Activated CD8-positive, alpha-beta T cell treated with anti-CD3 and anti-CD28 coated beads for 36 hours (primary cell): ENCODE measurements around the gene DENND2D. TPM values are rescaled to one million over a fixed set of nuclear protein-coding genes. Genes with fewer than 3 reads are reported as not detected.

Experiments
- ATAC-seq: fragments of 200-7000 bp; cut with Tn5 transposase; one replicate; pipeline ENCODE4 v1.10.0; 2021; ENCODE audit warnings: mild to moderate bottlenecking, moderate library complexity
- CTCF ChIA-PET: fragments of 350-600 bp; sonication (Branson Sonifier 250); formaldehyde crosslinking; loops from one replicate; lab custom pipeline; 2021; ENCODE audit warnings: antibody characterized with exemption; lab: Charles Lee
- POLR2A ChIA-PET: fragments of 350-600 bp; sonication (Branson Sonifier 250); formaldehyde crosslinking; loops from one replicate; lab custom pipeline; 2021; ENCODE audit warnings: antibody characterized with exemption; lab: Charles Lee
- DNase-seq: peaks from one replicate; pipeline ENCODE4 v3.0.0-alpha.2; 2020
- H3K27ac Mint-ChIP-seq: one replicate; pipeline ENCODE4 v1.8.0; 2021; ENCODE audit warnings: mild to moderate bottlenecking, mixed read lengths
- H3K27me3 Mint-ChIP-seq: one replicate; pipeline ENCODE4 v1.8.0; 2021; ENCODE audit warnings: mixed read lengths
- H3K36me3 Mint-ChIP-seq: one replicate; pipeline ENCODE4 v1.8.0; 2021; ENCODE audit warnings: low read depth, mixed read lengths
- H3K4me1 Mint-ChIP-seq: one replicate; pipeline ENCODE4 v1.8.0; 2021; ENCODE audit warnings: low read depth, mixed read lengths
- H3K4me3 Mint-ChIP-seq: one replicate; pipeline ENCODE4 v1.8.0; 2021; ENCODE audit warnings: mild to moderate bottlenecking, moderate library complexity, mixed read lengths
- H3K9me3 Mint-ChIP-seq: one replicate; pipeline ENCODE4 v1.8.0; 2021; ENCODE audit warnings: mixed read lengths
- CTCF ChIP-seq: fragments of 200-600 bp; IDR thresholded peaks from one replicate; pipeline ENCODE4 v1.8.0; 2022; ENCODE audit warnings: antibody characterized with exemption, mild to moderate bottlenecking
- intact Hi-C: fragments of 100-400 bp; cut with micrococcal nuclease; formaldehyde crosslinking; loops from one replicate; pipeline ENCODE4 v1.10.0; 2022
- total RNA-seq, 2 experiments: library from RNA; stranded (reverse); gene quantifications; one replicate each; pipeline ENCODE4 v1.2.3, GENCODE V29; 2021

The DENND2D gene
- total RNA-seq, 2 experiments from 2014 or later, result 201 to 208 TPM

DNA sequence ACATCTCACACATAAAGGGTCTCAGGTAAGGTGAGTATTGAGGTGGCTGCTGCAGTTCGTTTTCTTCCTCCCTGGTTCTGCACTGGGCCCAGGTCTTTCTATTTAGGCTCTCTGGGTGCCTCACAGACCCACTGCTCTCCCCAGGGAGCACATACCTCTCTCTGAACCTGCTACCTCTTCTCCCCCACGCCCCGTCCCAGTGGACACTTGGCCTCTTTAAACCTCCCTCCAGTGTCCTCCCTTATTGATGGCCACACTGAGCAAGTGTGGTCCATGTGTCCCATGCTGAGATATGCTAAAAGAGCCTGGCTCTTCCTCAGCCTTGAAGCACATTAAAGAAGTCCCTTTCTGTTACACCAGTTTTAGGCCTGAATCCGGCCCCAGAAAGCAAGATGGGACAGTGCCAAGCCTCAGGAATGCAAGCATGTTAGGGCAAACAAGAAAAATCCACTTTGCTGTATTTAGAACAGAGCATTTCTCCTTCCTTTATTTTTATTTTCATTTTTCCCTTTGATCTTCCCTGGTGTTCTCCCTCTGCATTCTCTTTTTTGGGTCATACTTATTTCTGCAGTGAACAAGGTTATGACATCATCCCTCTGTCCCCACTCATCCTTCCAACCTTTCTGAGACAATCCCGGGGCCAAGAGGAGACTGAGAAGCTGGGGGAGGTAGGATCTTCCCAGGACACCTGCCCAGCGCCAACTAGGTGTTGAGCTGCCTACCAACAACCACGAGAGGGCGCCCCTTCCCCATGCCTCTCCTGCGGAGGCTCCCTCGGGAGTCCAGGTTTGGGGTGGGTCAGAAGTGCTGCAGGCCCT is 22.1 kb upstream of the DENND2D start:
- TF ChIP-seq CTCF, result peak; percentile 95
- peaks cover 5% of the 10 kb centered on the region for H3K36me3 Mint-ChIP-seq

GRCh38 chr1:111221633-111222291 is 21.3 kb upstream of the DENND2D start:
- Mint-ChIP-seq H3K27me3 (no peaks in the 10 kb centered on the region), H3K27ac (peak overlapping the region; percentile 93), H3K4me3 (peak overlapping the region; percentile 64), H3K4me1 (peaks cover 89% of the 10 kb centered on the region), H3K36me3 (peaks cover 5% of the 10 kb centered on the region), H3K9me3 (peaks cover 8% of the 10 kb centered on the region)
- ChIA-PET POLR2A (interaction anchor here (0.8 to 10.3 kb wide), 8 partner anchors 13 to 347 kb away, joined by 3 to 245 read pairs (median 5); partner anchors contain the start of genes CEPT1, DENND2D and DRAM2), CTCF (interaction anchor here (0.6 to 10.3 kb wide), 14 partner anchors 15 to 286 kb away, joined by 3 to 150 read pairs (median 4); partner anchors contain the start of genes CEPT1, DENND2D and DRAM2)
- DNase-seq (peak; percentile 89), ATAC-seq (peak; percentile 66)
- intact Hi-C loops, result loop anchor here (2.0 kb wide), 2 partner anchors 113 to 179 kb away; no protein-coding TSS in a partner anchor
- TF ChIP-seq CTCF, result no peak

More for the DNA sequence above, 22.1 kb upstream of the DENND2D start:
- CTCF ChIA-PET, result interaction anchor here (0.6 to 10.3 kb wide), 36 partner anchors 8 to 285 kb away, joined by 3 to 150 read pairs (median 4); partner anchors contain the start of gene DENND2D
- peaks cover 8% of the 10 kb centered on the region for H3K9me3 Mint-ChIP-seq
- intact Hi-C loops, result loop anchor here (2.0 kb wide), 2 partner anchors 112 to 178 kb away; no protein-coding TSS in a partner anchor
- ATAC-seq, result peak; percentile 12
- POLR2A ChIA-PET, result interaction anchor here (0.9 to 10.3 kb wide), 9 partner anchors 10 to 225 kb away, joined by 3 to 245 read pairs (median 4); partner anchors contain the start of gene DENND2D
- peak; percentile 86 for DNase-seq
- peak overlapping the region; percentile 64 for H3K4me3 Mint-ChIP-seq
- H3K4me1 Mint-ChIP-seq, result peaks cover 89% of the 10 kb centered on the region
- H3K27me3 Mint-ChIP-seq, result no peaks in the 10 kb centered on the region
- peak overlapping the region; percentile 93 for H3K27ac Mint-ChIP-seq

DNA sequence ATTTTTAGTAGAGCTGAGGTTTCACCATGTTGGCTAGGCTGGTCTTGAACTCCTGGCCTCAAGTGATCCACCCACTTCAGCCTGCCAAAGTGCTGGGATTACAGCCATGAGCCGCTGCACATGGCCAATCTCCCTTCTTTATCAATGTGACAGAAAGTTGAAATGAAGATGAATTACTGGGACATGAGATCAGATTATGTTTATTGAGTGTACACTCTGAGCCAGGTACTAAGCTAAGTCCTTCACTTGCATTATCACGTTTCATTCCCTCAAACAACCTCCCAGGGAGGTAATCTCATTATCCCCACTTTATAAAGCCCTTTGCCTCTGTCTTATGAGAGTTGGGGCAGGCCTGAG is 20.8 kb upstream of the DENND2D start:
- H3K27ac Mint-ChIP-seq, result peak overlapping the region; percentile 93
- ChIA-PET POLR2A (interaction anchor here (0.6 to 10.3 kb wide), 10 partner anchors 12 to 346 kb away, joined by 3 to 245 read pairs (median 5); partner anchors contain the start of genes CEPT1, DENND2D and DRAM2), CTCF (interaction anchor here (0.6 to 10.3 kb wide), 13 partner anchors 14 to 287 kb away, joined by 3 to 150 read pairs (median 3); partner anchors contain the start of genes CEPT1, DENND2D and DRAM2)
- TF ChIP-seq CTCF, result no peak
- DNase-seq, result no peak
- intact Hi-C loops, result no loop called here
- peaks cover 89% of the 10 kb centered on the region for H3K4me1 Mint-ChIP-seq
- H3K36me3 Mint-ChIP-seq, result peaks cover 5% of the 10 kb centered on the region
- no peaks in the 10 kb centered on the region for H3K27me3 Mint-ChIP-seq
- ATAC-seq, result no peak
- H3K4me3 Mint-ChIP-seq, result peak overlapping the region; percentile 64
- peaks cover 8% of the 10 kb centered on the region for H3K9me3 Mint-ChIP-seq

DNA sequence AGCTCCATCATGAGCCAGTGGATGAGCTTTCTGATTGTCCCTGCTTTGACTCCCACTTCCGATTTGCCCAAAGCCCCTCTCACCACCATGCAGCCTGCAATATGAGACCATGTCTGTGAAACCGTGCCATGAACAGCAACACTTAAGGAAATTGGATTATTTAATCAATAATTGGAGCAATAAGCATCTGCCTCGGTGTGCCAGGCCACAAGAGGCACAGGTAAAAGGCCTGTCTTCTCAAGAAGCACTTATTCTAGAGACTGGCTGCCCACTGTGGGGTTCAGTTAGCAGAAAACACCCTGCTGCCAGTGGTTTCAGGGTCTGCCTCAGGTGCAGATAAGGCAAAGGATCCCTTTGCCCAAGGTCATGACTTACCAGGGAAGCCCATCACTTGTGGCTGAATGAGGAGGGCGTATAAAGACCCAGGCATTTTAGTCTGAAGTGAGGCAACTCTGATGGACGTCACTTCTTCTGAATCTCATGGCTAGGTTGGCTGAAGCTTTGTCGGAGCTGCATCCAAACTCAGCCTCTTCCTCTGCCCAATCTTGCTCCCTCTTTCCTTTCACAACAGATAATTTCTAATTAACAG is 19.9 kb upstream of the DENND2D start:
- POLR2A ChIA-PET, result interaction anchor here (0.6 to 10.3 kb wide), 8 partner anchors 10 to 345 kb away, joined by 3 to 245 read pairs (median 6); partner anchors contain the start of genes CEPT1, DENND2D, DRAM2 and WDR77

More for the DNA sequence above, 19.9 kb upstream of the DENND2D start:
- H3K27ac Mint-ChIP-seq, result peak overlapping the region; percentile 93
- H3K4me1 Mint-ChIP-seq, result peaks cover 90% of the 10 kb centered on the region
- ATAC-seq (no peak), DNase-seq (no peak)
- intact Hi-C loops, result no loop called here
- peaks cover 8% of the 10 kb centered on the region for H3K9me3 Mint-ChIP-seq
- peak overlapping the region; percentile 48 for H3K4me3 Mint-ChIP-seq
- TF ChIP-seq CTCF, result no peak
- CTCF ChIA-PET, result interaction anchor here (0.8 to 10.3 kb wide), 10 partner anchors 11 to 288 kb away, joined by 3 to 150 read pairs (median 4); partner anchors contain the start of gene DENND2D
- no peaks in the 10 kb centered on the region for H3K27me3 Mint-ChIP-seq
- peaks cover 5% of the 10 kb centered on the region for H3K36me3 Mint-ChIP-seq
